GM19035 (cell line): Measurements from ENCODE around the gene VASH1.

Source experiments
- ATAC-seq: cut with Tn5 transposase; IDR thresholded peaks from one replicate; pipeline ENCODE4 v1.9.1; 2021; ENCODE audit not compliant: unreplicated experiment

VASH1 gene

GRCh38 chr14:76782115-76782884, 21.0 kb downstream of the VASH1 start:
- ATAC-seq = no peak

DNA sequence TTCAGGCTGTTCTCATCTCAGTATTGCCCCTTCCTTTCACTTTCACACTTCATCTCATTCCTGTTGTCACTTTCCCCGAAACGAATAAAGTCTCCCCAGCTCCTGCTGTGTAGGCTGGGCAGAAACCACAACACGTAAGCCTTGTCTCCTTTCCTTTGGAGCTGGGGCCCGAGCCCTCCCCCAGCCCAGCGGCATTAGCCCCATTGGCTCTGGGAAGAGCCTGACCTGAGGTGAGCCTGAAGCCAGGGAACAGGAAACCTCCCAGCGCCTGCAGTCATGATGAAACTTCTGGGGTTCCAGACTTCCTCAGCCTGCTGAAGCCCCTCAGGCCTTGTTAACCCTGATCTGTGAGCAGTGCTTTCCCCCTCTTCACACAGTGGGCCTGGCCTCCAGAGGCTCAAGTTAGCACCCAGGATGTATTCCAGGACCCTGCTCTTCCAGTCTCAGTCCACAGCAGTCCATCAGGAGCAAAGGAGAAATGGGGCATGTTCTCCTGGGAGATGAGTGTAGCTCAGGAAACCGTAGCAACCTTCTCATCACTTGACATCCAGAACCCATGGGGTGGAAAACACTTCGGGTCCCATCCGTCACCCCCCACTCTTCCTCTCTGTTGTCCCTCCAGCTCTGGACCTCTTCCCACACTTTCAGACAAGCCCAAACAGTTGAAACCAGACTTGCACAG, 21.8 kb downstream of the VASH1 start:
- ATAC-seq = no peak

DNA sequence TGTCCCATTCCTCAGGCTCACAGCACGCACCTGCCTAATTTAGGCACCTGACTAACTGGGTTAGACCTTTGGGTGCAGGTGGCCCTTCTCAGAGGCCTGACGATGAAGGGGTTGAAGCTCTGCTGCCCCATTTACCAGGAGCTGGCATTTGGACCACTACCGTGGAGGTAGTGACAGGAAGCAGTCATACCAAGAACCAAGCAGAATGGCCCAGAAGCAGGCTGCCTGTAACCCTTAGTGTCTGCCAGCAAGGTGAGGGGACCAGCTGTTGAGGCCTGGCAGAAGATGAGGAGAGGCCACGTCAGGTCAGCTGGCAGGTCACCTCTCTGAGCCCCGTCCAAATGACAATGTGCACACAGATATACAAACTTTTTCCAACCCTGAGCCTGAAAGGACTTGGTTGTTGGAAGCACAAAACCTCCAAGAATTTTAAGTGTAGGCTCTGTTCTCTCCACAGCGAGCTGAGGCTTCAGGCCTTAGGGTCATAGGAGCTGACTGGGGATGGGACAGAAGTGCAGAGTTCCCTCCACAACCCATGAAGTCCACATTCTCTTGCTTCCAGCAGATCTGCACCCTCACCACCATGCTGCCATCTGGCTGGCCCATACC, 23.1 kb downstream of the VASH1 start:
- ATAC-seq = no peak

GRCh38 chr14:76784881-76785280, 23.6 kb downstream of the VASH1 start:
- peak; percentile 57 for ATAC-seq

GRCh38 chr14:76786601-76787000, 25.3 kb downstream of the VASH1 start:
- no peak for ATAC-seq

DNA sequence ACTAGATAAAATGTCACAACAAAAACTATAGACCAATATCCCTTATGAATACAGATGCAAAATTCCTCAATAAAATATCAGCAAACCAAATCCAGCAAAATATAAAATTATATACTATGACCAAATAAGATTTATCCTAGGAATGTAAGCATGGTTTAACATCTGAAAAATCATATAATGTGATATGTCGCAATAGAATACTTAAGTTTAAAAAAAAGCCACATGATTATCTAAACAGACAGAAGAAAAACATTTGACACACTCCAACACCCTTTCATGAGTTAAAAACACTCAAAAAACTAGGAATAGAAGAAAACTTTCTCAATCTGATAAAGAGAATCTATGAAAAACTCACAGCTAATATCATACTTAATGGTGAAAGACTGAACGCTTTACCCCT, 31.2 kb downstream of the VASH1 start:
- no peak for ATAC-seq

DNA sequence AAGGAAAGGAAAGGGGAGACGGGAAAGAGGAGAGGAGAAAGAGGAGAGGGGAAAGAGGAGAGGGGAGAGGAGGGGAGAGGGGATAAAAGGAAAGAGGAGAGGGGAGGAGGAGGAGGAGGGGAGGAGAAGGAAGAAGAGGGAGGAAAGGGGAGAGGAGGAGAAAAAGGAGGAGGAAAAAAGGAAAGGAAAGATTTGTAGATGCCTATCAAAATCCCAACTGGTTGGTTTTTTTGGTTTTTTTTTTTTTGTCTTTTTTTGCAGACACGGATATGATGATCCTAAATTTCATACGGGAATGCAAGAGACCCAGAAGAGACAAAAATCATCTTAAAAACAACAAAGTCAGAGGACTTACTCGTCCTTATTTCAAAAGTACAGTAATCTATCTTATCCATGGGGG, 32.1 kb downstream of the VASH1 start:
- ATAC-seq = no peak

DNA sequence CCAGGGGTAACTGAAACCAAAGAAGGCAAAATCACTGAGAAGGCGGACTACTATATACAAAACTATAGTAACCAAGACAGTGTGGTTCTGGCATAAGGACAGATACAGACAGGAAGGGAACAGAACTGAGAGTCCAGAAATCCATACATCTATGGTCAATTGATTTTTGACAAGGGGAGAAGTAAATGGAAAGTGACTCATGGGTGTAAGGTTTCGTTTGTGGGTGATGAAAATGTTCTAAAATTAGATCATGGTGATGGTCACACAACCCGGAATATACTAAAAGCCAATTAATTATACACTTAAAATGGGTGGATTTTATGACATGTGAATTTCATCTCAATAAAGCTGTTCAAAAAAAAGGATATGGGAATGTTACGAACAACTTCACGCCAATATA, 32.7 kb downstream of the VASH1 start:
- no peak for ATAC-seq

GRCh38 chr14:76806446-76806845, 45.2 kb downstream of the VASH1 start:
- no peak for ATAC-seq

DNA sequence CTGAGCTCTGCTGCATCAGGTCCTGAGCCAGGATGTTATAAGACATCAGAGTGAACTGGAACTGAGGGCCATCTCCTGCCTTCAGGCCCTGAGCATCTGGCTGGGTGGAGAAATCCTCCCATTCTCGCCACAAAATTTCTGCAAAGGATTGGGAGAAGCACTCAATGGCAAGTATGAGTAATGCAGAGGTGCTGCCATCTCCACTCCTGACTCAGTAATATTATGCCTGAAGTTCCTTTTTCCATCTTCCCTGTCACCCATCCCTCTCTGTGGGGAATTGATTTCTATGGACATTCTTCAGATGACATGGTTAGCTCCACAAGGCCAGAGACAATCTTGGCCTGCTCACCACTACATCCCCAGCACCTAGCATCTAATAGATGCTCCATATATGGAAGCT, 46.7 kb downstream of the VASH1 start:
- ATAC-seq = no peak

GRCh38 chr14:76808990-76809389, 47.7 kb downstream of the VASH1 start:
- ATAC-seq = no peak

- no peak for ATAC-seq
Measured at GRCh38 chr14:76810525-76810924, 49.3 kb downstream of the VASH1 start.

DNA sequence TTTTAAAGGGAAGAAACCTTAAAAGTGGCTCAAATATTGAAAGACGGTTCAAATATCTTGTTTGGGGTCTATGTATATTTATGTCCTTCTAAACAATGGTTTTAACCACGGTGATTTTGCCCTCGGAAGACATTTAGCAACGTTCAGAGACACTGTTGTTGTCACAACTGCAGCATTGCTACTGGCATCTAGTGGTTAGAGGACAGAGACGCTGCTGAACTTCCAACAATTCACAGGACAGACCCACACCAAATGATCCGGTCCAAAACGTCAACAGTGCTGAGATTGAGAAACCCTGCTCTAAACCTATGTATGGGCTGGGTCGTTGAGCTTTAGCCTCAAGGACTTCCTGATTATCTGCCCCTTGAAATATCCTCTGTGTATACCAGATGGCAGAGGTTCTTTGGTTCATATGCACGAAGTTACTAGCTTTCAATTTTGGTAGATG, 49.7 kb downstream of the VASH1 start:
- ATAC-seq = no peak

- ATAC-seq = no peak
Measured at GRCh38 chr14:76811561-76811960, 50.3 kb downstream of the VASH1 start.

DNA sequence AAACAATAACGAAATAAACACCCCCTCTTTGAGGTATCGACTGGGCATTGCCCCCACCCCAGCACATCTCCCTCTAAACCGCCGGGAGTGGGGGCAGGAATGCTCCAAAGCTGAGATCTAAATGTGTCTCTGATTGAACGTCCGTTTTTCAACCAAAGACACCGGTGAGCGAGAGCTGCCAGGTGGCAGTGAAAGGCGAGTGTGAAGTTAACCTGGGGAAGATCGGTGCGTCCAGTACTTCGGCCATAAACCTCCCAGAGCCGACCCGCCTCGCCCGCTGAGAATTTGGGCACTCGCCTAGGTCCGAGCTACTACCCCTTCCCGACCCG, 50.8 kb downstream of the VASH1 start:
- ATAC-seq = peak; percentile 27

DNA sequence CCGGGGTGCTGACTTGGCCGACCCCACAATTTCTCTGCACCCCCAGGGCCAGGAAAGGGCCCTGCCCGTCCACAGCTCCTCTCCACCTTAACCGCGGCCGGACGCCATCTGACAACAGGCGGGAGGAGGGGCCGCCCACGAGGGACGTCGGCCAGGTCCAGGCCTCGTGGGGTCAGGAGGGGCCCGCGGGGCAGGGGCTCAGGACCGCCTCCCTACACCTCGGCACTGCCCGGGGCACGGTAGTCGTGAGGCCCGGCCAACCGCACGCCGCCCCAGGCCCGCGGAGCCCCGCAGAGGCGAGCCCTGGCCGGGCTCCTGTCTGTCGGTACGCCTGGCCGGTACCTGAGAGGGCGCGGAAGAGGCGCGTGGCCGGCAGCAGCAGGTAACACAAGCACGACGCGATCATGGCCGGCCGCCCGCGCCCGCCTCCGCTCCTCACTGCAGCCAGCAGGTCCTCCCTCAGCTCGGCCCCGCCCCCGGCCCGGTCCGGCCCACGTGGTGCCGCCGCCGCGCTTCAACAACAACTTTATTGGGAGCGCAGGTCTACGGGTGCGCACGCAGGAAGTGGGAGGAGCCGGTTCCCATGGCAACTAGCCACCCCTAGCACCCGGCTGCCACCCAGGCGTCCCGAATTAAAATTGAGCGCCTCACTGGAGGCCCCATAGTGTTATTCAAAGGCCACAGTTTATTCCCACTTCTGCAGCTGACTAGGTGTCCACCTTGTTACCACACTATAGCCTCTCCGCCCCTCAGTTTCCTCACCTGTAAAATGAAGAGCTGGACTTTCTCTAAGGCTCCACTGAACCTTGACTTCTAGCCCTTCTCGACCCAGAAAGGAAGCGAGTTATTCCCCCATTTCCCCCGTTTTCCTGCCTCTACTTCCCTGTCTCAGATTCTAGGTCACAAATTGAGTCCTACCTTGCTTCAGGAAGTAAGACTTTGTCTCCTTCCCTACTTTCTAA, 51.4 kb downstream of the VASH1 start, which contains the start of gene ANGEL1:
ANGEL1 (minus strand) TSS at position 461 of the 962 bp plus-strand sequence; CDS start at position 406, 55 bp downstream.
- peak; percentile 85 for ATAC-seq

DNA sequence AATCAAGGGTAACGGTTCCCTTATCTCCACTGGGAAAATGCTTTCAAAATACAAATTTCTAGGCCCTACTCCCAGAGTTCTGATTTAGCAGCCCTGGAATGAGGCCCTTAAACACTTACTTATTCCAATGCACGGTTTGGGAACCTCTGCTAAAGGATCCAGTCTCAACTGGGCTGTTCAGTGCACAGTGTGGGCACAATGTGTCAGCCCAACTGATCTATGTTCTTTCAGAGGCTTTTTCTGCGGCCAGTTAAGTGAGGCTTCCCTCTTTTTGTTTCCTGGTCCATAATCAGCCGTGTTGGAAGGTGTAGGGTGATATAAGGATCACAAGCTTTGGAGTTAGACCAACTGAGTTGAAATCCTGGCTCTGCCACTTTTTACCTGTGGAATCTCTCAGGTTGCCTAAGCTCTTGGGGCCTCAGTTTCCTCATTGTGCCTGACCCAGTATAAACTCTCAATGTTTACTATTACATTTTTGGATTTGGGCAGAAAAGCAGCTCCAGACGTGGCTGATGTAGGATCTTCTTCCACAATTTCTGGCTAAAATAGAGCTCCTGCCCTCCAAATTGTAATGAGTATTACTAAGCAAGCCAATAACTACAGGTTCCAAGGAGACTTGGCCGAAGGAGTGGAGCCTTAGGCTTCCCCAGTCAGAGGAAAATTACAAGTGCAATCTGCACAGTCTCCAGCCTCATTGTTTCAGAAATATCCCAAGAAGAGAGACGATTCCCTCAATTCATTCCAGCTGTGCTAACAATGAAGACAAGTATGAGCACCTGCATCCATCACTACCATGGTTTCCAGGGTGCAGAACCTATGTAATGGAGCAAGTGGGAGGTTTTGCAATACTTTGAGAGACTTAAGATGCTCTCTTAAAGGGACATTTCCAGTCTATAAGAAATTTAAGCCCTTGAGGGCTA, 53.7 kb downstream of the VASH1 start:
- ATAC-seq = no peak

DNA sequence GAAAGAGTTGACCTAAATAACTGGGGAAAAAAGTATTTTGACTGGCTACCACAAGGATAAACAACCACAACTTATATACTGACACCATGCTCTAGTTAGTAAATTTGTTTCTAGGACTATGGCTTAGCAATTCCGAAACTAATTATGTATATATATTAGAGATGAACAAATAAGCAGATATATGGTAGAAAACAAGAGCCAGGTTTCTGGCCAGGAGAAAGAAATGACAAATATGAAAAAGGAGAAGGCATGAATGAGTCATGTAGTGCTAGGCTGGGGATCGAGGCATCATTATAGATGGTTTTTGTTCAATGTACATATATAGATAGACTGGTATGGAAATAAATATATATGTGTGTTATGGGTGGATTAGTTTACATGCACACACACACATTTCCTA, 59.4 kb downstream of the VASH1 start:
- no peak for ATAC-seq

DNA sequence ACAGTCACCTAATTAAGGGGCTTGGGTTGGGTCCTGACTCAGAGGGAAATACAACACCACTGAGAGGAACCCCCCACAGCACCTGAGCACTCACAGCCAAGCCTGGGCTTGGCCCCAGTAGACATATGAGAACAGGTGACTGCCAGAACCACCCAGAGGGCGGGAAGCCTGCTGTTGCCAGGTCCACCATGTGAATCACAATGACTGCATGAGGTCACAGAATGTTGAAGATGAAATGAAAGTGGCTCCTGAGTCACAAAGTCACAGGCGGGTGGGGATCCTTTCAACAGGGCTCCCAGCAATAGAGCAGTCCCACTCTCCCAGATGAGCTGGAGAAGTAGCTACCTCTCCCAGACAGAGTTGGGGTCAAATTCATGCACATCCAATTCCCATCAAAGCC, 64.9 kb downstream of the VASH1 start, which contains the start of gene LRRC74A:
LRRC74A (plus strand) TSS at position 287 of the 400 bp plus-strand sequence. CDS start 290 bp downstream, outside the sequence.
- no peak for ATAC-seq
